DND-41 (cell line): ENCODE results near the gene C1orf210.

Source experiments
- CTCF ChIP-seq: IDR thresholded peaks from 2 replicates; pipeline ENCODE4 v1.5.1; 2012; ENCODE audit warnings: borderline replicate concordance, low read length, moderate library complexity, mild to moderate bottlenecking; ENCODE audit not compliant: poor library complexity, severe bottlenecking; ENCODE audit errors: extremely low read depth
- EZH2 ChIP-seq: IDR thresholded peaks from 3 replicates; pipeline ENCODE4 v1.6.1; 2012; ENCODE audit warnings: borderline replicate concordance, low read depth, mild to moderate bottlenecking, moderate library complexity, low read length, inconsistent platforms; ENCODE audit not compliant: severe bottlenecking

- TF ChIP-seq CTCF (no peak), EZH2 (no peak)
Measured at GRCh38 chr1:43256675-43257570, 28.5 kb downstream of the C1orf210 start.
